Mesenteric fat pad (tissue), 1 donor: Measurements from ENCODE around the gene SLC30A3. TPM values are rescaled to one million over a fixed set of nuclear protein-coding genes. Genes with fewer than 3 reads are reported as not detected.

ENCODE experiments used
- DNase-seq: peaks from one replicate; pipeline ENCODE4 v3.0.0-alpha.2; 2020; ENCODE audit warnings: low spot score
- total RNA-seq: library from RNA; stranded (reverse); fragmentation: NEBNext Ultra II Directional; extraction: Animal tissue kit (Norgen Biotek cat#: 25700); gene quantifications from one replicate; pipeline ENCODE4 v1.2.1, GENCODE V29; 2021
- donor health status: DM: yes; HTN: yes; CAD: no.

SLC30A3 gene
- total RNA-seq, 1 donor from 2014 or later, result not detected

- DNase-seq, result no peak
Observed at GRCh38 chr2:27261241-27261925, 1.5 kb downstream of the SLC30A3 start.

DNA sequence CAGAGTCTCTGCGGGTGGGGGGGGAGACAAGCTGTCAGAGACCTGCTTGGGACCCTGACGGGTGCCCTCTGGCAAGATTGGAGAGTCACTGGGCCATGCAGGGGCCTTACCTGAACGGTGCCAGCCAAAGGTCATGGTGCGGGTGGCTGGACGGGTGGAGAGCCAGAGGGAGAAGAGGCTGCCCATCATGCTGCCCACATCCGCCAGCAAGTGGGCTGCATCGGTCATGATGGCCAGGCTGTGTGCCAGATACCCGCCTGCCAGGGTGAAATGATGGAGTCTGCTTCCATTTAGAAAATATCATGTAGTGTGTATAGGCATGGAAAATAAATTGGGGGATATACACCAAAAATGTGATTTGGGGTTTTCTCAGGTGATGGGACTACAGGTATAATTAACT lies 4.8 kb downstream of the SLC30A3 start:
- no peak for DNase-seq

DNA sequence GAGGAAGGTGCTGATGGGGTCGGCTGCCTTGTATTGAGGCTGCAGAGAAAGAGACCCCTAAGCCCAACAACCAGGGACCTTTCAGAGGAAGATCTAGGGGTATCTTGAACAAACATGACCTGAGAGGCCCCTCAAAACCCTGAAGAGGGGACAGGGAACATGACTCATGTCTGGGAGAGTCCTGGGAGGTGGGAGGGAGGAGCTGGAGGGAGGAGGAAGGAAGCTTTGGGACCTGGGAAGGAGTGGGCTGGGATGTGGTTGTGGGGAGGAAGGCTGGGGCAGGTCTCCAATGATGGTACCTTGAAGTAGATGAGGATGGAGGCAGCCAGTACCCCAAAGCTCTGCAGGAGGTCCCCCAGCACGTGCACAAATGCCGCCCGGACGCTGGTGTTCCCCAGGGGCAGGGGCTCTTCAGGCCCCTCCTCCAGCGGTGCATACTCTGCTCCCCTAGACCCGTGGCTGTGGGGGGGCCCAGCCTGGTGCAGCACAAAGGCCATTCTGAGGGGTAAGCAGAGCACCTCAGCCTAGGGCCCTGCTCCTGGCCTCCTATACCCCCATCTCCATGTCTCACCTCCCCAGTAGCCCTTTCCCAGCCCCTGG lies 5.9 kb downstream of the SLC30A3 start:
- no peak for DNase-seq

GRCh38 chr2:27255660-27256059 lies 7.2 kb downstream of the SLC30A3 start:
- no peak for DNase-seq

DNA sequence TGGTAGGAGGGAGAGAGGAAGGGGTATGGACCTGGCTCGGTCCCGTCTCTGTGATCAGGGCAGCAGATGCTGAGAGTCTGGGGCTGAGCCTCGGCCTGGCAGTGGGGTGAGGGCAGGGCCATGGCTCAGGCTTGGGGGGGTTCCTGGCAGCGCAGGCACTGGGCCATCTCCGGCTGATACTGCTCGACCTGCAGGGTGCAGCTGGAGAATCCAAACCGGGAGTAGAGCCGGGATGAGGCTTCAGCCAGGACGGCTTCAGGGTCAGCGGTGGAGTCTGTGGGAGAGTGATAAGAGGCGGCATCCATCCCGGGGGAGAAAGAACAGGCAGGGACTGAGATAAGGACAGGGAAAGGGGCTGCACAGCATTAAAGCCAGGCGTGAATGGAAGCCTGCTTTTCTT lies 7.7 kb downstream of the SLC30A3 start:
- no peak for DNase-seq

GRCh38 chr2:27251766-27252165 lies 11.1 kb downstream of the SLC30A3 start:
- no peak for DNase-seq

- no peak for DNase-seq
Observed at GRCh38 chr2:27250652-27251379, 12.0 kb downstream of the SLC30A3 start.

DNA sequence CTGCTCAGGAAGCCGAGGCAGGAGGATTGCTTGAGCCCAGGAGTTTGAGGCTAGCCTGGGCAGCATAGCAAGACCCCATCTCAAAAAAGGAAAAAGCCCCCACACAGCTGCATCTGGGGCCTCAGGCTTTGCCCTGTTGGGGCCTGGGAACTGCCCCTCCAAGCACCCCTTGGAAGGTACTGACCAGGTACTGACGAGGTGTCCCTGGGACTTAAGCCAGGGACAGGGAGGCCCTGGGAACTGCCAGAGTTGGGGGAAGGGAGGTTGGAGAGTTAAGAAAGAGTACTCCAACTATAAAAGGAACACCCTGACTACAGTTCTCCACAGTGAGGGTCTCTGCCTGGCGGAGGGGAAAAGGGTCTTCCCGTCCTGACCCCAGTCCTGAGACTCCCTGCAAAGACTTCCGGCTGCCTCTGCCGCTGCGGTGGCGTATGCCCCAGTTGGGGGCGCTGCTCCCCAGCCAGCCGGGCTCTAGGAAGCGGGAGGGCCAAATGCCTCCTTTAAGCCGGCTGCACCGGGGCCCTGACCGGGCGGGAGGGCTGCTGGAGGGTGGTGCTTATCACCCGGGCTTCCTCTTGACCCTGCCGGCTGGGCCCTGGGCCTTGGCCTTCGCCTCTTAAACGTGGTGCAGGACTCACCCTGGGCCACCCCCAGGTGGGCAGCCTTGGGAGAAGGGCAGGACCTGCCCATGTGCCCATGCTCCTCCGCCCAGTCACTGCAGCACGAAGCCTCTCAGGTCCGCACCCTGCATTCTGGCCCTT lies 12.8 kb downstream of the SLC30A3 start:
- no peak for DNase-seq

- no peak for DNase-seq
Observed at GRCh38 chr2:27249159-27249890, 13.5 kb downstream of the SLC30A3 start.

GRCh38 chr2:27247893-27248292 lies 15.0 kb downstream of the SLC30A3 start:
- no peak for DNase-seq

DNA sequence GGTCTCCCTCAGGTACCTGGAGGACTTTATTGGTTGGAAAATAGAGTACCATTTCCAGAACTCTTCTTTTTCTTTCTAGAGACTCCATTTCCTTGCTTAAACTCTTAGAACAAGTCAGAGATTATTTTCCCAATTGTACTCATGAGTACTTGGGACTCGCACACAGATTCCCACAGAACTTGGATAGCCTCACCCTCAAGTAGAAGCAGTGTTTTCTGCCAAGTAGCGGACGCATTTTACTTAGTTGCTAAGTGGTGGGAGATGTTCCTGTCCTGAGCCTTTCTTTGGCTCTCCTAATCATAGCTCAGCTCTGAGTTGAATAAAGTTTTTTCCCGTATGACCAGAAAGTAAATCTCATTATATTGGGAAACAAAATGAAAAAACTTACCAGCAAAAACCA lies 17.2 kb downstream of the SLC30A3 start:
- no peak for DNase-seq

DNA sequence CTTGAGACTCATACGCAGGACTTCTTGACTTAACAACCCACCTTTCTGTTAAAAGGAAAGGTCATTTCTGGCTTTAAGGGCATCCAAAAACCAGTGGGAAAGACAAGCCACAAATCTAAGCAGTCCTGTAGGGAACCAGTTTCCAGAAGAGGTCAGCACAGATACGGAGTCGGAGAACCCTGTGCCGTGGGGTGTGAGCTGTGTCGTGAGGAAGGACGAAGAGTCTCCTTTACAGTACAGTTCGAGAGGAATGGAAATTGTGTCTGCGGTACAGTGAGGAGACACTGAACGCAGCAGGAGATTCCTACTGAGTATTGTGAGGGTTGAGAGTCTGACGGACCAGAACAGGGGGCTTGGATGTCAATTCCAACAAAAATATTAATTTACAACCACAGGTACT lies 17.7 kb downstream of the SLC30A3 start:
- no peak for DNase-seq

DNA sequence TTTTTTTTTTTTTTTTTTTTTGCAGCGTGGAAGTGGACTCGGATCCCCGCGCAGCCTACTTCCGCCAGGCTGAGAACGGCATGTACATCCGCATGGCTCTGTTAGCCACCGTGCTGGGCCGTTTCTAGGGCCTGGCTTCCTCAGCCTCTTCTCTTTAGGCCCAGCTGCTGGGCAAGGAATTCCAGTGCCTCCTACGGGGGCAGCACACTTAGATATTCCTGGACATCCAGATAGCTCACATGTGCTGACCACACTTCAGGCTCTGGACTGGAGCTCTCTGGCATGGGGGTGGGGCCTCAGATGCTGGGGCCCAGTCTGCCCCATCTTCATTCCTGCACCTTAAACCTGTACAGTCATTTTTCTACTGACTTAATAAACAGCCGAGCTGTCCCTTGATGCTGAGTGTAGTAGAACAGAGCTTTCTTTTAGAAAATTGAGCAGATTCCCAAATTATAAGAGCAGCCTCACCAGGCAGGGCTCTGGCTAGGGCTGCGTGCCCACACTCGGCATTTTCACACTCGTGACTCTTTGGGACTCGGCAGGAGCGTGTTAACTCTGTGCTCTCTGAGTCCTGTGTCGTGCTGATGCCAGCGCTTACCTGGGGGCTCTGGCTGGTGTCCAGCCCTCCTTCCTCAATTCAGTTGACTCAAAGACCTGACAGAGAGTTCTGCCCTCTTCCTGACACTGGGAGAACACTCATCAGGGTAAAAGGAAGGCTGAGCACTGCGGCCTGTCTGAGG lies 19.3 kb downstream of the SLC30A3 start:
- DNase-seq, result no peak

- DNase-seq, result no peak
Observed at GRCh38 chr2:27242614-27242951, 20.3 kb downstream of the SLC30A3 start.

GRCh38 chr2:27241761-27242613 lies 20.9 kb downstream of the SLC30A3 start:
- DNase-seq, result no peak

DNA sequence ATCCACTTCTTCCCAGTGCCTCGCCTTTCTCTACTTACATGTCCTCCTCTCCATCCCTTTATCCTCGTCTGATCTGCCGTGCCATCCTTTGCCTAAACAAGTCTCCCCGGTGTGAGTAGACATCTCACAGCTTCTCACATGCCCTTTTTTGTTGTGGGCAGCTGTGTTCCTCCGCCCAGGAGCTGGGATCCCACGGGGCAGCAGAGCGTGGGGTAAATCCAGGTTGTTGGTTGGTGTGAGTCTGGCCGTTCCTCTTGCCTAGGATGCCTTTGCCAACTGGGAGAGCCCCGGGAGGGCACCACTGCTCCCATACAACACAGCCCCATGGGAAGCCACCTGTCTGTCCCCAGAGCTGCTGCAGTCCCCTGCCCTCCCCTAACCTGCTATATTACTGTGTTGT lies 22.4 kb downstream of the SLC30A3 start:
- DNase-seq, result no peak

DNA sequence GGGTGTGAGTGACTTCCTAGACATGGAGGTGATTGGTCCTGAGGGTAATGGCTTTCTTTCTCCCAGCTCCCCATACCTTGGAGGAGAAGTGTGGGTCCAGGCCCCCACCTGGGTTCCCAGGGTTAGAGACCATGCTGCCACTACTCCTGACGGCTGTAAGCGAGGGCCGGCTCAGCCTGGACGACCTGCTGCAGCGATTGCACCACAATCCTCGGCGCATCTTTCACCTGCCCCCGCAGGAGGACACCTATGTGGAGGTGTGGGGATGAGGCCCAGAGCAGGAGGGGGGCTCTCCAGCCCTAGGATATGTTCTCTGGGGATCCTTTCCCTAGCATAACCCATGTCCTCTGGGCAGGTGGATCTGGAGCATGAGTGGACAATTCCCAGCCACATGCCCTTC lies 23.9 kb downstream of the SLC30A3 start:
- no peak for DNase-seq

GRCh38 chr2:27237341-27237945 lies 25.4 kb downstream of the SLC30A3 start:
- DNase-seq, result no peak

- DNase-seq, result no peak
Observed at GRCh38 chr2:27236626-27237025, 26.2 kb downstream of the SLC30A3 start.
